ENCODE data around the gene GTPBP1.

DNA sequence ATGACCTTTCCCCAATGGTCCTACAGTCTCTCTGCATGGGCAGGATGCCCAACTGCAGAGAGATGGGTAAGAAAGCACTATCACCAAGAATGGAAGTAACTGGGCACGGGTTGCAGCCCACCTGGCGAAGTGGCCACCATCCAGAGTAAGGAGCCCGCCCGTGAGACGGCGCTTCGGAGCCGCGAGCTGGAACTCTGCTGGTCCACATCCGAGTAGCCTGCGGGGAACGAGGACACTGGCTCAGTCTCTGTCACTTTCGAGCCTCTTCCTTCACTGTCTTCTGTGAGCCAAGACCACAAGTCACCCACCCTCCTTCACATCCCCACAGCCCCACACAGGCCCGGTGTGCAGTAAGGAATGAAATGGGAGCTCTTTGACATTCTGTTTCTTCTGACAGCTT, 44.4 kb downstream of the GTPBP1 start:
- TF ChIP-seq, protein P1, sequence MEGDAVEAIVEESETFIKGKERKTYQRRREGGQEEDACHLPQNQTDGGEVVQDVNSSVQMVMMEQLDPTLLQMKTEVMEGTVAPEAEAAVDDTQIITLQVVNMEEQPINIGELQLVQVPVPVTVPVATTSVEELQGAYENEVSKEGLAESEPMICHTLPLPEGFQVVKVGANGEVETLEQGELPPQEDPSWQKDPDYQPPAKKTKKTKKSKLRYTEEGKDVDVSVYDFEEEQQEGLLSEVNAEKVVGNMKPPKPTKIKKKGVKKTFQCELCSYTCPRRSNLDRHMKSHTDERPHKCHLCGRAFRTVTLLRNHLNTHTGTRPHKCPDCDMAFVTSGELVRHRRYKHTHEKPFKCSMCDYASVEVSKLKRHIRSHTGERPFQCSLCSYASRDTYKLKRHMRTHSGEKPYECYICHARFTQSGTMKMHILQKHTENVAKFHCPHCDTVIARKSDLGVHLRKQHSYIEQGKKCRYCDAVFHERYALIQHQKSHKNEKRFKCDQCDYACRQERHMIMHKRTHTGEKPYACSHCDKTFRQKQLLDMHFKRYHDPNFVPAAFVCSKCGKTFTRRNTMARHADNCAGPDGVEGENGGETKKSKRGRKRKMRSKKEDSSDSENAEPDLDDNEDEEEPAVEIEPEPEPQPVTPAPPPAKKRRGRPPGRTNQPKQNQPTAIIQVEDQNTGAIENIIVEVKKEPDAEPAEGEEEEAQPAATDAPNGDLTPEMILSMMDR (IDR thresholded peaks at IDR 0.05): no peak
- TF ChIP-seq POLR2A (IDR thresholded peaks at IDR 0.05): no peak

All from lower leg skin (tissue), 3 donors.